LNCAP (cell line): Measurements from ENCODE around the gene OPRM1.

Experiments
- TF ChIP-seq, protein P1 (sequence below): fragments of 450-650 bp; IDR thresholded peaks from 2 replicates; pipeline ENCODE4 v1.5.1; 2017; ENCODE audit warnings: mild to moderate bottlenecking

OPRM1 gene

DNA sequence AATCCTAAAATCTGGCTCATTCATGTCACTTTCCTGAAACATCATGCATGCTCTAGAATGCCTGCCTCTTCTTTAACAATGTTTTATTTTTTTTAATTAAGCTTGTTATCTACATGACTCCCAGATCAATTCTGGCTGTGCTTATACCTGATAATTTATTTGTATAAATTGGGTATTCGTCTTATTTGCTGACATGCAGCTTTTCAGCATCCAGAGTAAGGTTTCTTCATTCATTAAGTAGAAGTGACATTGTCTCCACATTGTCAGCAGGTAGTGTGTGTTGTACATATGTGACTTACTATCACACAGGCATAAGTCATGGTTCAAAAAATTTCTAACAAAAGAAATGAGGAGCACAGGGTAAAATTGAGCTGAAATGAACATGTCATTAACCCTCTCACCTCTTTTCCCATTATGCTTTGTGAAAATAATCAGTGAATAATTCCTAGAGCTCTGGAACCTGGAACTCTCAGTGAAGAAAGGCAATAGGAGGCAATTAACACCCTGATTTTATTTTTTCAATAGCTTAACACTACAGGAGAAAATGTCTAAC, 157.4 kb downstream of the OPRM1 start:
- TF ChIP-seq, protein P1, sequence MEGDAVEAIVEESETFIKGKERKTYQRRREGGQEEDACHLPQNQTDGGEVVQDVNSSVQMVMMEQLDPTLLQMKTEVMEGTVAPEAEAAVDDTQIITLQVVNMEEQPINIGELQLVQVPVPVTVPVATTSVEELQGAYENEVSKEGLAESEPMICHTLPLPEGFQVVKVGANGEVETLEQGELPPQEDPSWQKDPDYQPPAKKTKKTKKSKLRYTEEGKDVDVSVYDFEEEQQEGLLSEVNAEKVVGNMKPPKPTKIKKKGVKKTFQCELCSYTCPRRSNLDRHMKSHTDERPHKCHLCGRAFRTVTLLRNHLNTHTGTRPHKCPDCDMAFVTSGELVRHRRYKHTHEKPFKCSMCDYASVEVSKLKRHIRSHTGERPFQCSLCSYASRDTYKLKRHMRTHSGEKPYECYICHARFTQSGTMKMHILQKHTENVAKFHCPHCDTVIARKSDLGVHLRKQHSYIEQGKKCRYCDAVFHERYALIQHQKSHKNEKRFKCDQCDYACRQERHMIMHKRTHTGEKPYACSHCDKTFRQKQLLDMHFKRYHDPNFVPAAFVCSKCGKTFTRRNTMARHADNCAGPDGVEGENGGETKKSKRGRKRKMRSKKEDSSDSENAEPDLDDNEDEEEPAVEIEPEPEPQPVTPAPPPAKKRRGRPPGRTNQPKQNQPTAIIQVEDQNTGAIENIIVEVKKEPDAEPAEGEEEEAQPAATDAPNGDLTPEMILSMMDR, result no peak

DNA sequence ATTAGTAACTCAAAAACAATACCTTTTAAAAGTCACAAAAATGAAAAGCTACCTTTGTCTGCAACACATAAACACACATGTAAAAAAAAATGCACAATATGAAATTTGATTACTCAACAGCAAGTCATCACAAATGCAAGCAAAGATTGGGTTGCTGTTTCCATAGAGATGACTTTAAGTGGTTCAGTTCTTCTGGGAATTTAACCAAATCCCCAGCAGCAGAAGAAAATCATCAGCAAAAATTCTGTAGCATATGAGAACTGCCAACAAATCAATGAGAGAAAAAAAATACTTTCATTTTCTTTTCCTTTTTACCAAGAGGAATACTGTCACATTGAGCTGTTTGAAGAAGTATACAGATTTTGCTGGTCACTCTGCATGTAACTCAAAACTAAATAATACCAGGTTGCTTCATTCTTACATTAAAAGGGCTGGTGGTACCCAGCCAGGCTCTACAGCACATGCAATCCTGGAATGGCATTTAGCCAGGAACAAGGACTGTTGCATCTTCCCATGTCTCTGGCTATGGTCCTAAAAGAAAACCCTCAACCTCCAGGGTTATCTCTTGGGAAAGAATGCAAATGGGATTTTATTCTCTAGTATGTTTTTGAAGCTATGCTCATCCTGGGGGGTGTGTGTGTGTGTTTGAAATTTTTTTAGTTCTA, 158.3 kb downstream of the OPRM1 start:
- TF ChIP-seq, protein P1, result no peak

DNA sequence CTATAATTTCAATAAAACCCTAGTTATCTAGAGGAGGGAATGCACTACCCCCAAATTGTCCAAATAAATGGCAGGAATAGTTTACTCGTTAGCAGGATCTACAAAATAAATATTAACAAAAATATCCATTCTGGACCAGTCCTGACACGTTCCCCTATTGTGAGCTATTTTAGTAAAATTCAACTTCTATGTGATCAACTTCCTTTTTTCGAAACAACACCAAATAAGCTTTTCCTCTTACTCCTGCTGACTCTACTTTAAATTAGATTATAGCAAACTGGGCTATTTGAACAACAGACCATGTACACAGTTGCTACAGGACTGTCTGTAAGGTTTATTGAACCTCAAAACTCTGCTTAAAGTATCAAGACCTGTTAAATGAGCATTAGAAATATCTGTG, 163.3 kb downstream of the OPRM1 start:
- TF ChIP-seq, protein P1, result no peak

DNA sequence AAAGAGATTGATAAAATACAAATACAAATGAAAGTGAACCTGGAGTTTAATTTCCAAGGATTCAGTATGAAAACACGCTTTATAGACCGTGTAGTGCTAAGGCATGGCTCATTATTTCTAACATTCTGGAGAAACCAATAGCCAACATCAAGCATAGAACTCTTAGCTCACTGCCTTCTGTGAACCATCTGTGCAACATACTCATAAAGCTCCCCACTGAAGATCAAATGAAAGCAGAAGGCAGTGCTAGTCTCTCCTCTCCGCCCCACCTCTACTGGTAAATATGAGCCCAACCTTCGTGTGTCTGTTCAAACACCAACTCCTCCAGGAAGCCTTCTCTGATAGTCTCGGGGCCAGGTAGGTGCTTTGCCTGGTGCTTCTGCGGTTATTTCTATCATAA, 163.9 kb downstream of the OPRM1 start:
- TF ChIP-seq, protein P1, result no peak

DNA sequence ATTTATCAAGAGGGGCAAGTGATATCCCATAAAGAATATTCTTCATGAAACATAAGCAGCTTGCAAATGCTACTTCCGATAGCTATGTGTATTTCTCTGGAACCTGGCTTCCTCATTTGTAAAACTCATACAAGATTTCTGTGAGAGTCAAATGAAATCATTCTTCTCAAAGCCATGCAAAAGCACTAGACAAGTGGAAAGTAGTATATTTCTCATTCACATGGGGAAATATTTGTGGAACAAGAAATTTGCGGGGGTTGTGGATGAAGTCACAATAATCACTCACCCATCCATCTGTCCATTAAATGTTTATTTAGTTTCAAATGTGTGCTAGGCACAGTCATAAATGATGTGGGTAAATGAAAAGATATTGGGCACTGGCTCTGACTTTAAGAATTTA, 167.1 kb downstream of the OPRM1 start:
- TF ChIP-seq, protein P1, result no peak

DNA sequence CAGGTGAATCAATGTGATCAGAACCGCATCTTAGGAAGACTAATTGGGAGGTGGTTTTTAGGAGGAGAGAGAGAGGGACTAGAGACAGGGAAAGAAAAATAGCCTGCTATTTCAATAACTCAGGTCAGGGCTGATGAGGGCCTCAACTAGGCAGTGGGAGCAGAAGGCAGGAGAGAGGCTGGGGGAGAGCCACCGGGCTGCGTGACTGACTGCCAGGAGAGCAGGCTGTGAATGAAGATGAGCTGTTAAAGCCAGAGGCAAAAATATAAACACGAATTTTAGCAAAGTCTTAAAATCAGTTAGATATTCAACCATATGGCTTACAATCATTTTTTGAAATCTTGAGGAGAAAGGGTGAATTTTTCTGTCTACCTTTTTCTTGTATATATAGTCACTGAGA, 168.0 kb downstream of the OPRM1 start:
- TF ChIP-seq, protein P1, result no peak

DNA sequence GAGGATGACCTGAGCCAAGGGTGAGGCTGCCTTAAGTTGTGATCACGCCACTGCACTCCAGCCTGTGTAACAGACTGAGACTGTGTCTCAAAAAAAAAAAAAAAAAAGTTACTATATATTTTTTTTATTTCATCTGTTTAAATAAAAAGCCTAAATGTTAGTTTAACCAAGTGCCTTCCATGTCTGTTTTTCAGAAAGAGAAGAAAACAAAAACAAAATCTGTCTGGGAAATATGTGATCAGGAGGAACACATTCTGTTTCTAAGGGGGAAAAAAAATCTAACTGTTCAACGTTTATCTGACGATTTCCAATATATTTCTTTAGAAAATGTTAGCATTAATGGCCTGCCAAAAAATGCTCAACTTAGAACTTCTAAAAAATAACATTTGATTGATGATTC, 170.5 kb downstream of the OPRM1 start:
- TF ChIP-seq, protein P1, result no peak
